CD4-positive, alpha-beta T cell (primary cell): ENCODE results near the gene USB1. TPM values are rescaled to one million over a fixed set of nuclear protein-coding genes. Genes with fewer than 3 reads are reported as not detected.

ENCODE experiments used
- ATAC-seq: fragments of 200-7000 bp; cut with Tn5 transposase; one replicate; pipeline ENCODE4 v1.10.0; 2022; ENCODE audit warnings: mild to moderate bottlenecking; ENCODE audit not compliant: poor library complexity
- CTCF ChIA-PET: fragments of 350-600 bp; sonication (Branson Sonifier 250); formaldehyde crosslinking; loops from one replicate; lab custom pipeline; 2021; ENCODE audit warnings: antibody characterized with exemption, inconsistent platforms; lab: Charles Lee
- POLR2A ChIA-PET: fragments of 350-600 bp; sonication (Branson Sonifier 250); formaldehyde crosslinking; loops from one replicate; lab custom pipeline; 2021; ENCODE audit warnings: antibody characterized with exemption, inconsistent platforms; lab: Charles Lee
- DNase-seq, 14 experiments: peaks; one replicate each; pipeline ENCODE4 v3.0.0-alpha.2; 2013 to 2020; ENCODE audit warnings: mixed read lengths in 2 of 14
- H3K27ac ChIP-seq, 2 donors: one replicate each; pipeline versions ENCODE4 v1.5.1 to v1.7.0; 2013; ENCODE audit warnings: low read length in 2 of 2, low read depth in 1 of 2, mild to moderate bottlenecking in 1 of 2
- H3K27me3 ChIP-seq, 2 experiments: 1 replicate in 1 of 2; 2 replicates in 1 of 2; pipeline versions ENCODE4 v1.6.1 to v1.7.0; 2013; ENCODE audit warnings: low read length in 2 of 2, control low read depth in 1 of 2, mild to moderate bottlenecking in 1 of 2, moderate library complexity in 1 of 2; ENCODE audit not compliant: insufficient read depth in 2 of 2, control insufficient read depth in 1 of 2
- H3K36me3 ChIP-seq: one replicate; pipeline ENCODE4 v1.6.1; 2013; ENCODE audit warnings: low read length, control low read depth; ENCODE audit not compliant: insufficient read depth
- H3K4me1 ChIP-seq: one replicate; pipeline ENCODE4 v1.6.1; 2013; ENCODE audit warnings: low read length, control low read depth; ENCODE audit not compliant: insufficient read depth
- H3K4me3 ChIP-seq: one replicate; pipeline ENCODE4 v1.5.1; 2013; ENCODE audit warnings: mild to moderate bottlenecking, low read length, moderate library complexity
- H3K9me3 ChIP-seq, 2 experiments: 1 replicate in 1 of 2; 2 replicates in 1 of 2; pipeline versions ENCODE4 v1.6.1 to v1.7.0; 2013; ENCODE audit warnings: low read length in 2 of 2, mild to moderate bottlenecking in 2 of 2, control low read depth in 1 of 2, moderate library complexity in 1 of 2; ENCODE audit not compliant: control insufficient read depth in 1 of 2, insufficient read depth in 1 of 2
- H3K27ac Mint-ChIP-seq: one replicate; pipeline ENCODE4 v1.8.0; 2020; ENCODE audit warnings: mixed read lengths
- H3K27me3 Mint-ChIP-seq: one replicate; pipeline ENCODE4 v1.8.0; 2021; ENCODE audit warnings: mixed read lengths
- H3K36me3 Mint-ChIP-seq: one replicate; pipeline ENCODE4 v1.8.0; 2021; ENCODE audit warnings: low read depth, mixed read lengths
- H3K4me1 Mint-ChIP-seq: one replicate; pipeline ENCODE4 v1.8.0; 2021; ENCODE audit warnings: low read depth, mixed read lengths
- H3K4me3 Mint-ChIP-seq: one replicate; pipeline ENCODE4 v1.8.0; 2020; ENCODE audit warnings: mild to moderate bottlenecking, mixed read lengths
- H3K9me3 Mint-ChIP-seq: one replicate; pipeline ENCODE4 v1.8.0; 2020; ENCODE audit warnings: mixed read lengths
- intact Hi-C, 2 experiments: fragments of 100-400 bp; cut with DNase I in 1 of 2; cut with micrococcal nuclease in 1 of 2; formaldehyde crosslinking; loops; one replicate each; pipeline versions ENCODE4 v1.15.1 to v1.9.0; 2023 to 2025; cut with DNase I, micrococcal nuclease
- total RNA-seq, 174 experiments: library from RNA in 2 of 174; stranded (reverse) in 2 of 174; gene quantifications; one replicate each; pipeline ENCODE4 v1.2.3 and lab custom pipeline; 2021 to 2026
- TF ChIP-seq, protein P1 (sequence below): fragments of 200-600 bp; IDR thresholded peaks from one replicate; pipeline ENCODE4 v1.8.0; 2022; ENCODE audit warnings: antibody characterized with exemption, mild to moderate bottlenecking

Gene USB1
- total RNA-seq, 2 experiments from 2014 or later = 22.4 to 25.7 TPM

DNA sequence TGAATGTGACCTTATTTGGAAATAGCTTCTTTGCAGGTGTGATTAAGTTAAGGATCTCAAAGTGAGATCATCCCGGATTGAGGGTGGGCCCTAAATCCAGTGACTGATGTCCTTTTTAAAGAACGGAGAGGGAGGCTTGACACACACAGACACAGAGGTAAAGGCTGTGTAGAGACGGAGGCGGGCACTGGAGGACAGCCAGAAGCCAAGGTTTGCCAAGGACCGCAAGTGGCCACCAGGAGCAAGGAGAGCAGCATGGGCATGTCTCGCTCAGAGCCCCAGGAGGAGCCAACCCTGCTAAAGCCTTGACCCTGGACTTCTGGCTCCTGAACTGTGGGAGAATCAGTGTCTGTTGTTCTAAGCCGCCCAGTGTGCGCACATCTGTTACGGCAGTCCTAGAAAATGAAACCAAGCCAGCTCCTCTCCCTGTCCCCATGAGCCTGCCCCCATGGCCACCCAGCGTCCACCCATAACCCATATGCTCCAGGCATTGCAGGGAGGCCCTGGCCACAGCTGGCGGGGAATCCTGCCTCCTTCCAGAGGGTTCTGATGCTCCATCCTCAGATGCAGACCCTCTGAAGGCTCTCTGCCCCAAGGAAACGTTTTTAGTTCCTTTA lies 45.5 kb upstream of the USB1 start:
- no peak overlapping the region for H3K27ac Mint-ChIP-seq
- H3K27ac ChIP-seq = no peak overlapping the region
- H3K9me3 ChIP-seq = no peaks in the 10 kb centered on the region
- ChIA-PET POLR2A (no interaction called here), CTCF (no interaction called here)
- no peaks in the 10 kb centered on the region for H3K27me3 ChIP-seq
- H3K9me3 Mint-ChIP-seq = no peaks in the 10 kb centered on the region
- no peak overlapping the region for H3K4me3 Mint-ChIP-seq
- H3K4me1 ChIP-seq = no peaks in the 10 kb centered on the region
- H3K4me3 ChIP-seq = no peak overlapping the region
- H3K27me3 Mint-ChIP-seq = no peaks in the 10 kb centered on the region
- DNase-seq (no peak), ATAC-seq (no peak)
- intact Hi-C loops = no loop called here
- H3K36me3 Mint-ChIP-seq = no peaks in the 10 kb centered on the region
- H3K36me3 ChIP-seq = no peaks in the 10 kb centered on the region
- TF ChIP-seq, protein P1, sequence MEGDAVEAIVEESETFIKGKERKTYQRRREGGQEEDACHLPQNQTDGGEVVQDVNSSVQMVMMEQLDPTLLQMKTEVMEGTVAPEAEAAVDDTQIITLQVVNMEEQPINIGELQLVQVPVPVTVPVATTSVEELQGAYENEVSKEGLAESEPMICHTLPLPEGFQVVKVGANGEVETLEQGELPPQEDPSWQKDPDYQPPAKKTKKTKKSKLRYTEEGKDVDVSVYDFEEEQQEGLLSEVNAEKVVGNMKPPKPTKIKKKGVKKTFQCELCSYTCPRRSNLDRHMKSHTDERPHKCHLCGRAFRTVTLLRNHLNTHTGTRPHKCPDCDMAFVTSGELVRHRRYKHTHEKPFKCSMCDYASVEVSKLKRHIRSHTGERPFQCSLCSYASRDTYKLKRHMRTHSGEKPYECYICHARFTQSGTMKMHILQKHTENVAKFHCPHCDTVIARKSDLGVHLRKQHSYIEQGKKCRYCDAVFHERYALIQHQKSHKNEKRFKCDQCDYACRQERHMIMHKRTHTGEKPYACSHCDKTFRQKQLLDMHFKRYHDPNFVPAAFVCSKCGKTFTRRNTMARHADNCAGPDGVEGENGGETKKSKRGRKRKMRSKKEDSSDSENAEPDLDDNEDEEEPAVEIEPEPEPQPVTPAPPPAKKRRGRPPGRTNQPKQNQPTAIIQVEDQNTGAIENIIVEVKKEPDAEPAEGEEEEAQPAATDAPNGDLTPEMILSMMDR = no peak
- H3K4me1 Mint-ChIP-seq = no peaks in the 10 kb centered on the region

DNA sequence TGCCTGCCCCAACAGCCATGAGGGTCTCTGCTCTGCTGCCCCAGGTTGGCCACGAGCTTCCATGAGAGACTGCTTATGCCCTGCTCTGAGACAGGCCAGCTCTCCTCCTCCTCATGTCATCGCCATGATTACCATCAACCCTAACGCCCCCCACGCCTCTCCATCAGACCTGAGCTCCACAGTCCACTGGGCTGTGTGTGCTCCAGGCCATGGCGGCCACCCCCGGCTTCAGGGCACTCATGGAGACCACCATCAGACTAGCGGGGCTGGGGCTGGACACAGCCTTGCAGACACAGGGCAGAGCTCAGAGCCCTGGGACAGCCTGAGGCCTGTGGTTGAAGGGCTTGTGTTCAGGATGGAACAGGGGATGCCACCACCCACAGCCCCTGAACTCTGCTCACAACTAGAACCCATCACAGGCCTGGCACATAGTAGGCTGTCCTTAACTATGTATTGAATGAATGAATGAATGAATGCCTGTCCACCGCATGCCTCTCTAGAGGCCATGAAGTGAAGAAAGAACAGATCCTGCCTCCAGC lies 44.9 kb upstream of the USB1 start:
- Mint-ChIP-seq H3K9me3 (no peaks in the 10 kb centered on the region), H3K4me3 (no peak overlapping the region), H3K4me1 (no peaks in the 10 kb centered on the region), H3K36me3 (no peaks in the 10 kb centered on the region), H3K27me3 (no peaks in the 10 kb centered on the region), H3K27ac (no peak overlapping the region)
- no peak for ATAC-seq
- ChIA-PET POLR2A (no interaction called here), CTCF (no interaction called here)
- Histone ChIP-seq H3K9me3 (no peaks in the 10 kb centered on the region), H3K36me3 (no peaks in the 10 kb centered on the region), H3K27ac (no peak overlapping the region), H3K4me3 (no peak overlapping the region), H3K4me1 (no peaks in the 10 kb centered on the region), H3K27me3 (no peaks in the 10 kb centered on the region)
- intact Hi-C loops = no loop called here
- TF ChIP-seq, protein P1 = no peak
- no peak for DNase-seq

GRCh38 chr16:57956924-57957672 lies 44.1 kb upstream of the USB1 start:
- Histone ChIP-seq H3K4me3 (no peak overlapping the region), H3K4me1 (no peaks in the 10 kb centered on the region), H3K9me3 (no peaks in the 10 kb centered on the region), H3K27ac (no peak overlapping the region), H3K27me3 (no peaks in the 10 kb centered on the region), H3K36me3 (no peaks in the 10 kb centered on the region)
- intact Hi-C loops = no loop called here
- POLR2A ChIA-PET = no interaction called here
- CTCF ChIA-PET = no interaction called here
- Mint-ChIP-seq H3K4me1 (no peaks in the 10 kb centered on the region), H3K27ac (no peak overlapping the region), H3K4me3 (no peak overlapping the region), H3K36me3 (no peaks in the 10 kb centered on the region), H3K9me3 (no peaks in the 10 kb centered on the region), H3K27me3 (no peaks in the 10 kb centered on the region)
- DNase-seq (no peak), ATAC-seq (no peak)
- TF ChIP-seq, protein P1 = no peak
